Medulla oblongata (tissue), 1 donor: ENCODE results near the gene ESPL1.
A peak's percentile ranks its signal among the peaks of the same experiment; 100 is the strongest.

Experiments
- DNase-seq: peaks from one replicate; pipeline ENCODE4 v3.0.0-alpha.2; 2015; ENCODE audit errors: extremely low spot score

Gene ESPL1

GRCh38 chr12:53267999-53268629, at the start of gene ESPL1:
Gene ESPL1 (plus strand): TSS chr12:53268299. CDS start chr12:53268767, 468 bp downstream.
- peak; percentile 75 for DNase-seq

DNA sequence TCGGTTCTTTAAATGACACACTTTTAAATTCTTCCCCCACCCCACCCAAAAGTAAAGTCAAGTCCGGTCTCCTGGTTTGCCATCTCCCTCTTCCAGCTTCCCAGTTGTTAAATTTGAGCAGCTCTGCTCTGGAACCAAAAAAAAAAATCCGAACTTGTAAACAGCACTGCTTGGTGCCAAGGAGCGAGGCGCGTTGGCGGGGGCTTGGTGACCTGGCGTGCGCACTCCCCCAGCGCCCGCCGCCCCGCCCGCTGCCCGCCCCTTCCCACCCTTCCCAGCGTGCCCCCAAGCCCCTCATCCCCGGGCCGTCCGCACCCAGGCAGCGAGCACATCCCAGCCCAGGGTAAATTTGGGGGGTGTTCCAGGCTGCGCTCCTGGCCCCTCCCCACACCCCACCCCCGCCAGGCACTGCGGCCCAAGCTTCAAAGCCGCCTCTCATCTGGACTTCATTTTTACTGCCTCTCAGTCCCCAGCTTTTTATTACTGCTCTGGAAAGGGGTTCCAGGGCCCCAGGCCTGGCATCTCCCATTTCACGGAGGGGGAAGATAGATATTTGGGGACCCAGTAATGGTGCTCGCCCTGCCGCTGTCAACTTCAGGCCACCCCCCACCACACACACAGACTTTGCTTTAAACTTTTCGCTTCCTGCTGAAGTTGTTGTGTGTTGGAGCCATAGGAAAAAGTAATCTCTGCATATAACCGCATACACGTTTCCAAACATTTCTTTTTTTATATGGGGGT, 49.4 kb upstream of the ESPL1 start:
- no peak for DNase-seq

DNA sequence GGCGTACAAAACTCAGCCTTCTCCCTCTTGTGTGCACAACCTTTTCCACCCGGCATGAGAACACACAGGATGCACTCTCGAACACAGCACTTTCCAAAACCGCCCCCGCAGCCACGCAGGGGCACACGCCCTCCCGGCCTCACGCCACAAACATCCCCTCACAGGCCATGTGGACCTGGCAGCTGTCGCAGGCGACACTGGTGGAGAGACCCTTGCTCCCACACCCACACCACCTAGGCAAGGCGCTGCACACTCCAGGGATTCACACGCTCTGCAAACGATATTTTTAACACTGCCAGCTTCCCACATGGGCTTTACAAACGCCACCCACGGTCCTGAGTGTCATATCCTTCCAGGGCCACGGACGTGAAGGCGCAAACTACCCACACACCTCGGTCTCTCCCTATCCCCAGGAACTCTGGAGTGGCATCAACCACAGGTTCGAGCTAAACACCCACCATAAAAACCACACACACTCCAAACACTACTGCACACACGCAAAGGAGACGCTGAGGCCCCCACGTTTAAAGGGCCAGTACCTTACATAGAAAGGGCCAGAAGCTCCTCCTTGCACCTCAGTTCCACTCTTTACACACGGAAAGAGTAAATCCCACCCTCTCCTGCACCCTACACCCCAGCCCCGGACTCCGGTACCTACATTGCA, 48.7 kb upstream of the ESPL1 start:
- DNase-seq, result peak; percentile 25

DNA sequence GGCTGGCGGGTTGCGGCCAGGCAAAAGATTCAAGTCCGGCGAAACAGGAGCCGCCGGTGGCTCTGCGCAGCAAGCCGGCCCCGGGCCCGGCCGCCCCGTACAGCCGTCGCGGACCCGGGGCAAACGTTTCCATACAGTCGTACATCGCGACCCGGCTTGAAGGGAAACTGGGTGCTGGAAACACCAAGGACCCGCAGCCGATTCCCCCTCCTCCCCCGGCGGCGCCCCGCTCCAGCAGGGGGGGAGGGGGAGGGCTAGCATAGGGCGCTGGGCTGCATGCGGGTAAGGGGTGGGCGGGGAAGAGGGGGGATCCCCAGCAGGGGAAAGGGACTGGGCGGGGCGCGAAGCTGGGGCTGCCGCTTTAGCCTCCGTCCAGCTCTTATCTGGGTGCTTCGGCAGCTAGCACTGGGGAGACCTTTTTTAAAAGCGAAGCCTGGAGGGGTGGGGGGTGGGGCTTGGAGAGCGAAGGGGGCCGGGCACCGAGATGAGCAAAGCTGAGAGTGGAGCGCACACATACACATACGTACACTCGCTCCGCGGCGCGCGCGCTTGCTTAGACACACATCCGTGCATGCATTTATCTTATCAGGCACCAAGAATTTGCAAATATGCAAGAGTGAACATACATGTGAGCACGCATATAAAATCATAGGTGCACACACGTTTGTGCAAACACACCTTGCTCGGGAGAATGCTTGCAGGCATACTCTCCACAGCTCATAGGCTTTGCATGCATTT, 48.0 kb upstream of the ESPL1 start:
- DNase-seq, result peak; percentile 66

DNA sequence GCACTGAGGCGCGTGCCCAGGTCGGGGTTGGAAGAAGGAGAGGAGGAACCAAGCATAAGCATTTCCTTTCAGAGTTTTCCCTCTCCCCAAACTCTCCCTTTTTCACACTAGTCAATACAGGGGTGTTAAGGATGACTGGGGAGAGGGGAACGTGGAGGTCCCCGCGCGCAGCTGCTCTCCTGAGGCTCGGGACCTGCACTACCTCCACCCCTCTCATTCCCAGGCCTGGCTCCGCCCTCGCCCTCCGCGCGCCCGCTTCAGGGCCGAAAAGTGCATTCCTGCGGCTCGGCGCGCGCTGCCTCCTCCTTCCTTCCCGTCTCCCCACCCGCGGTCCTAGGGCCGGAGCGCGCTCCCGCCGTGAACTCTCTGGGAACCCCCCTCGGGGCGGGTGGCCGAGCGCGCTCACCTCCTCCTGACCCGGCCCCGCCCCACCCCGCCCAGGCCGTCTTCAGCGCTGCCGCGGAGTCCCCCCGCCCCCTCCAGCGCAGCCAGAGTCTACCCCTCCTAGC, 47.4 kb upstream of the ESPL1 start:
- peak; percentile 88 for DNase-seq

- DNase-seq, result peak; percentile 72
These were observed 46.7 kb upstream of the ESPL1 start for GRCh38 chr12:53221203-53222080.

DNA sequence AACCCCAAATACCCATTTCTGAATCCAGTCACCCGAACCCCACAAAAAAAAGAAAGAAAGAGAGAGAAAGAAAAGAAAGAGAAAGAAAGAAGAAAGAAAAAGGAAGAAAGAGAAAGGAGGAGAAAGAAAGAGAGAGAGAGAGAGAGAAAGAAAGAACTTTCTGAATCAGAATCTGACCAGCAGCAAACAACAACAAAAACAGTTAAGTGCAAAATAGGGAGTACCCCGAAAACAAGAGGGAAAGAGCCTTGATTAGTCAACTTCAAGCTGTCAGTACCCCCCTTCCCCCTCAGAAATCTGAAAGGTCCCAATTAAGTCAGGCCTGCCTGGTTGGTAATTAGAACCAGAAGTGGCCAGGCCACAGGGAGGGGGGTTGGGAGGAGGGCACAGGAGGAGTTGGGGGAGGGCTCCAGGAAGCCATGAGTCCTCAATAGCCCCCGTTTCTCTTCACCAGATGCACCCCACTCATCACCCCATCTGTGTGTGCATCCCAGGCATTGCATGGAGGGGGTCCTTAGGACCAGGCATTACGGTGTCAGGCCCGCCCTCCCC, 45.9 kb upstream of the ESPL1 start:
- peak; percentile 35 for DNase-seq

GRCh38 chr12:53222806-53223261, 45.3 kb upstream of the ESPL1 start:
- peak; percentile 12 for DNase-seq

- DNase-seq, result peak; percentile 81
These were observed 44.6 kb upstream of the ESPL1 start for GRCh38 chr12:53223389-53224060.

DNA sequence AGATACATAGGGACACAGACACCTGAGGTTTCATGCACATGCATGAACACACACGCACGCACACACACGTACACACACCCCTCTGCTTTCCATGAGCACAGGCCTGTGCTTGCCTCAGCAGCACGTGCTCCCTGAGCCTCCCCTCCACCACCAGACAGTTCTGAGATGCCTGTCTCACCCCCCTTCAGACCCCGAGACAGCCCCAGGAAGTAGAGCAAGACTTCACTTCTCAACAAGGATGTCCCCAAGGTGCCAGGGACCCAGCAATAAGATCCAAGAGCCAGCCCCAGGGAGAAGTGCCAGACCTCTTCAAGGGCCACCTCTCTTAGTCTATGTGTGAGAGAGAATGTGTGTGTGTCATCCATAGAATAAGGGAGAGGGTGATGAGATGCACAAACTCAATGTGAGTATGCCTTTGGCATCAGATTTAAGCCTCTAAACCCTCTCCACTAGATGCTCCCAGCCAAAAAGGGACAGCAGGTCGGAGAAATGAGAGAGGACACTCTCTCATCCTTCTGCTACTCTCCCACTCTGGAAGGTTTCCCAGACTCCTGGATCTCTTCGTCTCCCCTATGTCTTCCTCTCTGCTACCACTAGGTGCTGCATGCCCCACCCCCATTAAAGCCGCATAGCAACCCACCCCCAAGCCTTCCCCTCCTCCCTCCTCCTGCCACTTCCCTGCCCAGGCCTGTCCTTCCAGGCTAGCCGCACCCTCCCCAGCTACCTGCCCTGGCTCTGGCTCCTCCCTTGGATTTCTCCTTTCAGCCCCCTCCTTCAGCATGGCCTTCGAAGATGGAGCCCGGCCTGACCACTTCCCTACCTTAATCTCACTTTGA, 43.8 kb upstream of the ESPL1 start:
- DNase-seq, result no peak

DNA sequence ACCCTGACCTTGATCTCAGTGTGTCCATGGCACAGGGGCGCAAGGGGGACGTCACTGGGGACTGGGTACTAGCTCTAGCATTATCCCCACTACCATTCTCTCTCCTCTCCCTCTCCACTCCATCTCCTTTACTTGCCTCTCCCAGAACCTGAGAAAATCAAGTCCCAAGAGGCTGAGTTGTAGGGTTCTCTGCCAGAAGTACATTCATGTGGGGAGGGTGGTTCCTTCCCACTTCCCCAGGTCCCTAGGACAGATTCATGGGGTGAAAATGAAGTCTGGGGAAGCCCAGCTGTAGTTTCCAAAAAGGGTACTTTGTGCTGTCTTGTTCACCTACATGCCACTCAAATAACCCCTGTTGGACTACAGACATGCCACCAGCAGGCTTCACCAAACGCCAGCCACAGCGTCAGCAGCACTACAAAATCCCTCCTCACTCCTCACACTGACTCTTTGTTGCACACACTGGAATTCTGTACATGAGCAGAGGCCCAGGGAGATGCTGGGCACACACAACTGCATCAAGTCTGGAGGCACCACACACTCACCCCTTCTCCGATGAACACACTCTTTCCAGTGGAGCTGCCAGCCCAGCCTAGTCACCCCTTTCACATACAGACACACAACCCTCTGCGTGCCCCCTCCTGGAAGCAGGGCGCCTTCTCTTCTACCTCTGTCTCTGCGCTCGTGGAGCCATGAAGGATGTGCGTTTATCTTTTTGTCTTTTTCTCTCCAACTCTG, 43.0 kb upstream of the ESPL1 start:
- DNase-seq, result peak; percentile 30

GRCh38 chr12:53225635-53226424, 42.3 kb upstream of the ESPL1 start:
- DNase-seq, result no peak

GRCh38 chr12:53226815-53227214, 41.3 kb upstream of the ESPL1 start:
- no peak for DNase-seq

- DNase-seq, result no peak
These were observed 40.8 kb upstream of the ESPL1 start for GRCh38 chr12:53227341-53227740.

- no peak for DNase-seq
These were observed 40.3 kb upstream of the ESPL1 start for GRCh38 chr12:53227836-53228235.

DNA sequence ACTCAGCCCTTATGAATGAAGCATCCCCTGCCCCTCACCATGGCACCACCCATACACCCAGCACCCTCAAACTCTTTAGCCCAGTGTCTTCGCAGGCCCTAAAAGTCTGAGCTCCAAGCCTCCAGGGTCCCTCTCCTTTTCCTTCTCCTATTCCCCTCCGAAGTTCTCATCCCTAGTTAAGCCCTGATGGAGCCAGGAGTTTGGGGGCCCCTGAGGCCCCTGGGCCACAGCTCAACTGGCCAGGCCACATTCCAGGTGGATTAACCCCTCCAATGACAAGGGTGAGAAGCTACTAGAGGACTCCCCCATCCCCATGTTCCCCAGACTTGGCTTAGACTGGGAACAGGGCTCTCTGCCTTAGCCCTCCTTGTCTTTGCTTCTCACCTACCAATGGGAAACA, 38.6 kb upstream of the ESPL1 start:
- DNase-seq, result no peak

- no peak for DNase-seq
These were observed 37.8 kb upstream of the ESPL1 start for GRCh38 chr12:53230108-53230845.
